PFSK-1 (cell line): Measurements from ENCODE around the gene TTLL10.

Experiments
- POLR2AphosphoS5 ChIP-seq: IDR thresholded peaks from 2 replicates; pipeline ENCODE4 v1.6.1; 2012; ENCODE audit warnings: low read depth, mild to moderate bottlenecking, control low read depth, low read length, moderate library complexity
- REST ChIP-seq, 2 experiments: IDR thresholded peaks; 2 replicates each; pipeline versions ENCODE4 v1.6.1 to v1.8.0; 2011 to 2012; ENCODE audit warnings: low read depth in 2 of 2, low read length in 2 of 2, control low read depth in 1 of 2, inconsistent platforms in 1 of 2, mild to moderate bottlenecking in 1 of 2, moderate library complexity in 1 of 2; ENCODE audit not compliant: insufficient read depth in 1 of 2
- TAF1 ChIP-seq: IDR thresholded peaks from 2 replicates; pipeline ENCODE4 v1.6.1; 2012; ENCODE audit warnings: low read length, control low read depth, borderline replicate concordance; ENCODE audit not compliant: insufficient read depth

DNA sequence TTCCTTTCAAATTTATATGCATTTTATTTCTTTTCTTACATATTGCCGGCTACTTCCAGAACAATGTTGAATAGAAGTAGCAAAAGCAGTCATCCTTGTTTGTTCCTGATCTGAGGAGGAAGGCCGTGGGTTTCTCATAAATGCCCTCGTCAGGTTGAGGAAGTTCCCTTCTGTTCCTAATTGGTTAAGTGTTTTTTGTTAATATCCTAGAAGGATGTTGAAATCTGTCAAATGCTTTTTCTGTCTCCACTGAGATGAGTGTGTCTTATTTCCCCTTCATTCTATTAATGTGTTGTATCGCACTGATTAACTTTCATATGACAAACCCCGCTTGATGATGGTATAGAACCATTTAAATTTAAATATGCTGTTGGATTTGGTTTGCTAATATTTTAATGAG is 15.4 kb downstream of the TTLL10 start:
- TF ChIP-seq TAF1, result no peak
- no peak for TF ChIP-seq POLR2AphosphoS5
- TF ChIP-seq REST (IDR thresholded peaks at IDR 0.05; ENCODE audit: insufficient read depth in 1 of 2, low read depth in 2 of 2, low read length in 2 of 2), result no peak
